ENCODE measurements around the gene LSMEM2.

DNA sequence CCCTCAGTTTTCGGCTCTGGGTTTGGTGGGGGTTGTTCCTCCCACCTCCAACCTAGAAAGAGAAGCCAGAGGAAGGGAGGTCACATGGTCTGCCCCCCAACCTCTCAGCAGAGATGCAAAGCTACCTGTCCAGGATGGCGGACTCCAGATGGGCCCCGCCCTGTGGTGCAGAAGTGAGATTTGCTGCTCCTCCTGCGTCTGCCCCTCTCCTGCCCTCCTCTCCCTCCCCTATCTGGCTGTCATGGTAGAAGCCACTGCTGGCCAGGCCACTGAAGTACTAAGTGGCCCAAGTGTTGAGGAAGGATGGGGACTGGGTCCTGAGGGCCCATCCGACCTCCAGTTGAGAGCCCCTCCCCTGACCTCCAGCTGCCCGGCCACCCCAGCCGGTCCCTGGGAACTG, 12.1 kb upstream of the LSMEM2 start:
- TF ChIP-seq TCF12 (IDR thresholded peaks at IDR 0.05; ENCODE audit: low read depth, low read length) (no peak), POLR2A (IDR thresholded peaks at IDR 0.05; ENCODE audit: control extremely low read depth in 1 of 2, low read depth in 2 of 2, low read length in 2 of 2) (no peak)
